ENCODE results near the gene MYO5C.

DNA sequence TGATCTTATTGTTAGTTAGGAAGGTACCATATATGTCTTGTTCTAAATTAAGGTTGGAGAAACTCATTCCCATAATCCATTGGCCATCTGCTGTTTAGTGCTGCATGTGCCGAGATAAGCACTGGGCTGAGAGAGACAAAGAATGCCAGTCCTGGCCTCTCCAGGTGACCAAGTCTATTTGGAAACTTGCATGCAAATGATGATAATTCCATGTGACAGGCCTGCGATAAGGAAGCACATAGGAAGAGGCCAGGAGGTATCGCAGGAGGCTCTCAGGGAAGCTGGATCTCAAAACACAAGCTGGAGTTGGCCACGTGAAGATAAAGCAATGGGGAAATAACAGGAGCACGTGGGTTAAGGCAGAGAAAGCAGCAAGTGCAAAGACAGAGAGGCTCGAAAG is 39.7 kb downstream of the MYO5C start:
- TF ChIP-seq, protein P1, sequence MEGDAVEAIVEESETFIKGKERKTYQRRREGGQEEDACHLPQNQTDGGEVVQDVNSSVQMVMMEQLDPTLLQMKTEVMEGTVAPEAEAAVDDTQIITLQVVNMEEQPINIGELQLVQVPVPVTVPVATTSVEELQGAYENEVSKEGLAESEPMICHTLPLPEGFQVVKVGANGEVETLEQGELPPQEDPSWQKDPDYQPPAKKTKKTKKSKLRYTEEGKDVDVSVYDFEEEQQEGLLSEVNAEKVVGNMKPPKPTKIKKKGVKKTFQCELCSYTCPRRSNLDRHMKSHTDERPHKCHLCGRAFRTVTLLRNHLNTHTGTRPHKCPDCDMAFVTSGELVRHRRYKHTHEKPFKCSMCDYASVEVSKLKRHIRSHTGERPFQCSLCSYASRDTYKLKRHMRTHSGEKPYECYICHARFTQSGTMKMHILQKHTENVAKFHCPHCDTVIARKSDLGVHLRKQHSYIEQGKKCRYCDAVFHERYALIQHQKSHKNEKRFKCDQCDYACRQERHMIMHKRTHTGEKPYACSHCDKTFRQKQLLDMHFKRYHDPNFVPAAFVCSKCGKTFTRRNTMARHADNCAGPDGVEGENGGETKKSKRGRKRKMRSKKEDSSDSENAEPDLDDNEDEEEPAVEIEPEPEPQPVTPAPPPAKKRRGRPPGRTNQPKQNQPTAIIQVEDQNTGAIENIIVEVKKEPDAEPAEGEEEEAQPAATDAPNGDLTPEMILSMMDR (conservative IDR thresholded peaks at IDR 0.05; ENCODE audit: low read depth, low read length): no peak
- TF ChIP-seq RAD21 (IDR thresholded peaks at IDR 0.05; ENCODE audit: low read length) (no peak), RFX5 (IDR thresholded peaks at IDR 0.05; ENCODE audit: low read depth, low read length) (no peak), POLR2A (IDR thresholded peaks at IDR 0.05; ENCODE audit: low read depth, low read length) (no peak), BHLHE40 (IDR thresholded peaks at IDR 0.05; ENCODE audit: low read depth, low read length) (no peak)
- TF ChIP-seq, protein P2, sequence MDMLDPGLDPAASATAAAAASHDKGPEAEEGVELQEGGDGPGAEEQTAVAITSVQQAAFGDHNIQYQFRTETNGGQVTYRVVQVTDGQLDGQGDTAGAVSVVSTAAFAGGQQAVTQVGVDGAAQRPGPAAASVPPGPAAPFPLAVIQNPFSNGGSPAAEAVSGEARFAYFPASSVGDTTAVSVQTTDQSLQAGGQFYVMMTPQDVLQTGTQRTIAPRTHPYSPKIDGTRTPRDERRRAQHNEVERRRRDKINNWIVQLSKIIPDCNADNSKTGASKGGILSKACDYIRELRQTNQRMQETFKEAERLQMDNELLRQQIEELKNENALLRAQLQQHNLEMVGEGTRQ (IDR thresholded peaks at IDR 0.05; ENCODE audit: low read depth, low read length): no peak
